Neural progenitor cell (in vitro differentiated cells): Measurements from ENCODE around the gene NRGN. TPM values are rescaled to one million over a fixed set of nuclear protein-coding genes. Genes with fewer than 3 reads are reported as not detected.

Source experiments
- DNase-seq: peaks from one replicate; pipeline ENCODE4 v3.0.0-alpha.2; 2016; ENCODE audit warnings: low spot score
- H2AFZ ChIP-seq: fragments of 200-600 bp; sonication (generic); replicated peaks from 2 replicates; pipeline ENCODE4 v1.6.1; 2016; ENCODE audit warnings: antibody characterized with exemption
- H3F3A ChIP-seq: fragments of 200-600 bp; sonication (generic); 2 replicates; pipeline ENCODE4 v1.6.1; 2016; ENCODE audit warnings: antibody characterized with exemption, low read depth
- H3K27ac ChIP-seq: fragments of 200-600 bp; sonication (generic); 2 replicates; pipeline ENCODE4 v1.5.1; 2016; ENCODE audit warnings: mild to moderate bottlenecking
- H3K27me3 ChIP-seq: fragments of 200-600 bp; sonication (generic); 2 replicates; pipeline ENCODE4 v1.6.1; 2016; ENCODE audit warnings: mild to moderate bottlenecking, moderate library complexity
- H3K36me3 ChIP-seq: fragments of 200-600 bp; sonication (generic); 2 replicates; pipeline ENCODE4 v1.5.1; 2016
- H3K4me1 ChIP-seq: fragments of 200-600 bp; sonication (generic); 2 replicates; pipeline ENCODE4 v1.6.1; 2016; ENCODE audit warnings: mixed run types
- H3K4me2 ChIP-seq: fragments of 200-600 bp; sonication (generic); 2 replicates; pipeline ENCODE4 v1.6.1; 2016
- H3K4me3 ChIP-seq: fragments of 200-600 bp; sonication (generic); 2 replicates; pipeline ENCODE4 v1.5.1; 2016
- H3K79me2 ChIP-seq: fragments of 200-600 bp; sonication (generic); 2 replicates; pipeline ENCODE4 v1.6.1; 2016; ENCODE audit warnings: low read depth
- H3K9ac ChIP-seq: fragments of 200-600 bp; sonication (generic); 2 replicates; pipeline ENCODE4 v1.6.1; 2016
- H3K9me3 ChIP-seq: fragments of 200-600 bp; sonication (generic); 2 replicates; pipeline ENCODE4 v1.5.1; 2016; ENCODE audit warnings: low read depth
- H4K20me1 ChIP-seq: fragments of 200-600 bp; sonication (generic); 2 replicates; pipeline ENCODE4 v1.6.1; 2016; ENCODE audit warnings: low read depth
- H3K27ac Mint-ChIP-seq: 3 replicates; pipeline ENCODE4 v1.8.0; 2021; ENCODE audit warnings: mixed read lengths
- H3K27me3 Mint-ChIP-seq: 2 replicates; pipeline ENCODE4 v1.8.0; 2022; ENCODE audit warnings: low read depth, mild to moderate bottlenecking, inconsistent platforms, moderate library complexity, mixed read lengths; ENCODE audit not compliant: insufficient read depth
- H3K36me3 Mint-ChIP-seq: 3 replicates; pipeline ENCODE4 v1.8.0; 2021; ENCODE audit warnings: mixed read lengths
- H3K4me1 Mint-ChIP-seq: 3 replicates; pipeline ENCODE4 v1.8.0; 2021; ENCODE audit warnings: mixed read lengths
- H3K4me3 Mint-ChIP-seq: 3 replicates; pipeline ENCODE4 v1.8.0; 2021; ENCODE audit warnings: mild to moderate bottlenecking, moderate library complexity, mixed read lengths
- H3K9me3 Mint-ChIP-seq: 3 replicates; pipeline ENCODE4 v1.8.0; 2020; ENCODE audit warnings: mixed read lengths
- EZH2 ChIP-seq: fragments of 200-600 bp; sonication (generic); IDR thresholded peaks from 2 replicates; pipeline ENCODE4 v1.6.1; 2017; ENCODE audit warnings: antibody characterized with exemption, mild to moderate bottlenecking, moderate library complexity
- EZH2phosphoT487 ChIP-seq: fragments of 200-600 bp; sonication (generic); IDR thresholded peaks from 2 replicates; pipeline ENCODE4 v1.6.1; 2017; ENCODE audit warnings: antibody characterized with exemption
- total RNA-seq: library from RNA; depleted of rRNA; stranded (reverse); fragments of >200 nt; gene quantifications from 2 replicates; pipeline ENCODE4 v1.2.3, GENCODE V29; 2015; ENCODE audit warnings: low replicate concordance
- TF ChIP-seq, protein P1 (sequence below): fragments of 200-600 bp; sonication (generic); IDR thresholded peaks from 2 replicates; pipeline ENCODE4 v1.5.1; 2017; ENCODE audit warnings: antibody characterized with exemption, mild to moderate bottlenecking

Gene NRGN
- total RNA-seq, 1 donor from 2014 or later, result 0.39 TPM

DNA sequence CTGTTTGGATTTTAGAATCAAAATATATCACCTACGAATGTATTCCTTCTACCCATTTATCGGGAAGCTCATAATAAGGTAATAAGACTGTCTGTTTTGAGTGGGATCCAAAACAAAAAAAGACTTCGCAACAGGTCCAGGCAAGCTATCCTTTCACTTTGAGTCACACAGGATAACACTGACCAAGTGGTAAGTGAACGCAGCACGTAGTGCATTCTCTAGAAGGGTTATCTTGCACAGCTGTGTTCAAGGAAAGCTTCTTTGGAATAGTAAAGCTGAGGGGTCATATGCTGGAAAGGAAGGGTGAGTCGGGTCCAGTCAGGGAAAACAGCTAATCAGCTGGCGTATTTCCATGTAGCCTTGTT, 22.3 kb upstream of the NRGN start:
- DNase-seq, result no peak
- Histone ChIP-seq H3K79me2 (no peaks in the 10 kb centered on the region), H3K4me2 (peak overlapping the region; percentile 98), H3F3A (peaks cover 17% of the 10 kb centered on the region), H3K9ac (no peak overlapping the region), H3K27me3 (peaks cover 76% of the 10 kb centered on the region), H4K20me1 (no peaks in the 10 kb centered on the region), H3K4me3 (peak overlapping the region; percentile 52), H3K4me1 (peaks cover 22% of the 10 kb centered on the region), H3K9me3 (no peaks in the 10 kb centered on the region), H2AFZ (peak overlapping the region; percentile 99), H3K27ac (no peak overlapping the region), H3K36me3 (no peaks in the 10 kb centered on the region)
- Mint-ChIP-seq H3K4me1 (peaks cover 35% of the 10 kb centered on the region), H3K36me3 (no peaks in the 10 kb centered on the region), H3K4me3 (peak overlapping the region; percentile 83), H3K27ac (no peak overlapping the region), H3K9me3 (no peaks in the 10 kb centered on the region), H3K27me3 (peaks cover 17% of the 10 kb centered on the region)
- TF ChIP-seq, protein P1, sequence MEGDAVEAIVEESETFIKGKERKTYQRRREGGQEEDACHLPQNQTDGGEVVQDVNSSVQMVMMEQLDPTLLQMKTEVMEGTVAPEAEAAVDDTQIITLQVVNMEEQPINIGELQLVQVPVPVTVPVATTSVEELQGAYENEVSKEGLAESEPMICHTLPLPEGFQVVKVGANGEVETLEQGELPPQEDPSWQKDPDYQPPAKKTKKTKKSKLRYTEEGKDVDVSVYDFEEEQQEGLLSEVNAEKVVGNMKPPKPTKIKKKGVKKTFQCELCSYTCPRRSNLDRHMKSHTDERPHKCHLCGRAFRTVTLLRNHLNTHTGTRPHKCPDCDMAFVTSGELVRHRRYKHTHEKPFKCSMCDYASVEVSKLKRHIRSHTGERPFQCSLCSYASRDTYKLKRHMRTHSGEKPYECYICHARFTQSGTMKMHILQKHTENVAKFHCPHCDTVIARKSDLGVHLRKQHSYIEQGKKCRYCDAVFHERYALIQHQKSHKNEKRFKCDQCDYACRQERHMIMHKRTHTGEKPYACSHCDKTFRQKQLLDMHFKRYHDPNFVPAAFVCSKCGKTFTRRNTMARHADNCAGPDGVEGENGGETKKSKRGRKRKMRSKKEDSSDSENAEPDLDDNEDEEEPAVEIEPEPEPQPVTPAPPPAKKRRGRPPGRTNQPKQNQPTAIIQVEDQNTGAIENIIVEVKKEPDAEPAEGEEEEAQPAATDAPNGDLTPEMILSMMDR, result no peak
- no peak for TF ChIP-seq EZH2phosphoT487
- no peak for TF ChIP-seq EZH2

- peak overlapping the region; percentile 98 for H3K4me2 ChIP-seq
- Mint-ChIP-seq H3K4me1 (peaks cover 41% of the 10 kb centered on the region), H3K27me3 (peaks cover 17% of the 10 kb centered on the region), H3K27ac (peak overlapping the region; percentile 87), H3K9me3 (no peaks in the 10 kb centered on the region), H3K4me3 (peak overlapping the region; percentile 83), H3K36me3 (no peaks in the 10 kb centered on the region)
- peaks cover 22% of the 10 kb centered on the region for H3K4me1 ChIP-seq
- H3K4me3 ChIP-seq, result peak overlapping the region; percentile 52
- H3F3A ChIP-seq, result peaks cover 17% of the 10 kb centered on the region
- H3K9me3 ChIP-seq, result no peaks in the 10 kb centered on the region
- peak; percentile 73 for DNase-seq
- TF ChIP-seq, protein P1, result no peak
- no peak for TF ChIP-seq EZH2
- no peak for TF ChIP-seq EZH2phosphoT487
- no peaks in the 10 kb centered on the region for H3K79me2 ChIP-seq
- H3K27ac ChIP-seq, result no peak overlapping the region
- no peak overlapping the region for H3K9ac ChIP-seq
- no peaks in the 10 kb centered on the region for H3K36me3 ChIP-seq
- peak overlapping the region; percentile 99 for H2AFZ ChIP-seq
- H4K20me1 ChIP-seq, result no peaks in the 10 kb centered on the region
- H3K27me3 ChIP-seq, result peaks cover 82% of the 10 kb centered on the region
Measured at GRCh38 chr11:124717786-124718651, 21.7 kb upstream of the NRGN start.

GRCh38 chr11:124718801-124719200, 20.9 kb upstream of the NRGN start:
- H3K27me3 ChIP-seq, result peaks cover 83% of the 10 kb centered on the region

More at GRCh38 chr11:124718801-124719200, 20.9 kb upstream of the NRGN start:
- Histone ChIP-seq H3K9me3 (no peaks in the 10 kb centered on the region), H3K4me1 (peaks cover 27% of the 10 kb centered on the region), H4K20me1 (no peaks in the 10 kb centered on the region), H3K4me3 (peak overlapping the region; percentile 52), H3K36me3 (no peaks in the 10 kb centered on the region), H2AFZ (peak overlapping the region; percentile 99), H3K4me2 (peak overlapping the region; percentile 98), H3K9ac (no peak overlapping the region), H3F3A (peaks cover 17% of the 10 kb centered on the region), H3K27ac (no peak overlapping the region), H3K79me2 (no peaks in the 10 kb centered on the region)
- Mint-ChIP-seq H3K27ac (no peak overlapping the region), H3K9me3 (no peaks in the 10 kb centered on the region), H3K4me1 (peaks cover 49% of the 10 kb centered on the region), H3K36me3 (no peaks in the 10 kb centered on the region), H3K4me3 (peak overlapping the region; percentile 83), H3K27me3 (peaks cover 17% of the 10 kb centered on the region)
- TF ChIP-seq, protein P1, result no peak
- no peak for TF ChIP-seq EZH2phosphoT487
- no peak for TF ChIP-seq EZH2
- no peak for DNase-seq
